ENCODE results near the gene TAX1BP3. TPM values are rescaled to one million over a fixed set of nuclear protein-coding genes. Genes with fewer than 3 reads are reported as not detected.

Gene TAX1BP3
- total RNA-seq, 1 donor from 2014 or later: 81.3 TPM

DNA sequence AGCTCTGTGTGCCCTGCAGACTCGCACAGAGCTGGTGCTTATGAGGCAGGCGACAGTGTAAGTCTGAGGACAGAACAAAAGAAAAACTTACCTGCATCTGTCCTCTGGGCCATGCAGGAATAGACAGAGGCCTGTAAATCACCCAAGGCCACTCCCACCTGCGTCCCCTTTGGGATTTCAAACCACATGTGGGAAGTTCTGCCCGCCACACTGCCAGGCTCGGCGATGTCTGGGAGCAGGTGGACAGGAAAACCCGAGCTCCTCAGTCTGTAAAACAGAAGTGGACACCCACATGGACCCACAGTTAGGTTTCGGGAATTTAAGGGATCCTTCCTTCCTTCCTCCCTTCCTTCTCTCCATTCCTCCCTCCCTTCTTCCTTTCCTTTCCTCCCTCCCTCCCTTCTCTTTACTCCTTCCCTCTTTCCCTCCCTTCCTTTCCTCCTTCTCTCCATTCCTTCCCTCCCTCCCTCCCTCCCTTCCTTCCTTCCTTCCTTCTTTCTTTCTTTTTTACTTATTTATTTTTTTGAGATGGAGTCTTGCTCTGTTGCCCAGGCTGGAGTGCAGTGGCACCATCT is 47.1 kb downstream of the TAX1BP3 start:
- Mint-ChIP-seq H3K27me3 (no peaks in the 10 kb centered on the region), H3K27ac (no peak overlapping the region), H3K4me1 (ENCODE audit: low read depth) (no peaks in the 10 kb centered on the region), H3K4me3 (ENCODE audit: low read depth) (no peak overlapping the region), H3K36me3 (ENCODE audit: insufficient read depth) (peaks cover 45% of the 10 kb centered on the region), H3K9me3 (ENCODE audit: low read depth) (no peaks in the 10 kb centered on the region)
- TF ChIP-seq, protein P1, sequence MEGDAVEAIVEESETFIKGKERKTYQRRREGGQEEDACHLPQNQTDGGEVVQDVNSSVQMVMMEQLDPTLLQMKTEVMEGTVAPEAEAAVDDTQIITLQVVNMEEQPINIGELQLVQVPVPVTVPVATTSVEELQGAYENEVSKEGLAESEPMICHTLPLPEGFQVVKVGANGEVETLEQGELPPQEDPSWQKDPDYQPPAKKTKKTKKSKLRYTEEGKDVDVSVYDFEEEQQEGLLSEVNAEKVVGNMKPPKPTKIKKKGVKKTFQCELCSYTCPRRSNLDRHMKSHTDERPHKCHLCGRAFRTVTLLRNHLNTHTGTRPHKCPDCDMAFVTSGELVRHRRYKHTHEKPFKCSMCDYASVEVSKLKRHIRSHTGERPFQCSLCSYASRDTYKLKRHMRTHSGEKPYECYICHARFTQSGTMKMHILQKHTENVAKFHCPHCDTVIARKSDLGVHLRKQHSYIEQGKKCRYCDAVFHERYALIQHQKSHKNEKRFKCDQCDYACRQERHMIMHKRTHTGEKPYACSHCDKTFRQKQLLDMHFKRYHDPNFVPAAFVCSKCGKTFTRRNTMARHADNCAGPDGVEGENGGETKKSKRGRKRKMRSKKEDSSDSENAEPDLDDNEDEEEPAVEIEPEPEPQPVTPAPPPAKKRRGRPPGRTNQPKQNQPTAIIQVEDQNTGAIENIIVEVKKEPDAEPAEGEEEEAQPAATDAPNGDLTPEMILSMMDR (IDR thresholded peaks at IDR 0.05; ENCODE audit: unreplicated experiment): no peak
- no peak for DNase-seq (ENCODE audit: low spot score, unreplicated experiment)

DNA sequence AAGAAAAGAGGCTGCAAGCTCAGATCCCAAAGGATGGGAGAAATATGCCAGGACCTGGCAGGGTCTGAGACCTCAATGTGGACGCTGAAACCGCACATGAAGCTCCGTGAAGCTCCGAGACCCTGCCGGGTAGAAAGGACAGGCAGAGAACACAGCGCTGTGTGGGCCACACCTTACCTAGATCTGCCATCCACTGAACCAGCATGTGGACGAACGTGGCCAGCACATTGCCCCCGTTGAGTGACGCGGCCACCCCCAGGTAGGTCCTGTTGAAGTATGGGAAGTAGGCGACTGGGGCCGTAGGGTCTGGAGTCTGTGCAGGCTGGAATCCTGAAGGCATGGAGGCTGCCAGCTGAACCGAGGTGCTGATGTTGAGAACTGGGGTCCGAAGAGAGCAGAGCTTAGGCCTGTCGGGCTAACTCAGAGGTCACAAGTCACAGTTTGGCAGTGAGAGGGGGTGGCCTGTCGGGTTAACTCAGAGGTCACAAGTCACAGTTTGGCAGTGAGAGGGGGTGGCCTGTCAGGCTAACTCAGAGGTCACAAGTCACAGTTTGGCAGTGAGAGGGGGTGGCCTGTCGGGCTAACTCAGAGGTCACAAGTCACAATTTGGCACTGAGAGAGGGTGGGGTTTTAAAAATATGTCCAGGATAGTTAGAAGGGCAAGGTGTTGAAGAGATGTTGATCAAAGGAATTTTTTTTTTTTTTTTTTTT is 53.1 kb downstream of the TAX1BP3 start:
- TF ChIP-seq, protein P1 (IDR thresholded peaks at IDR 0.05; ENCODE audit: unreplicated experiment): no peak
- H3K27me3 Mint-ChIP-seq: no peaks in the 10 kb centered on the region
- peaks cover 55% of the 10 kb centered on the region for H3K36me3 Mint-ChIP-seq (ENCODE audit: insufficient read depth)

DNA sequence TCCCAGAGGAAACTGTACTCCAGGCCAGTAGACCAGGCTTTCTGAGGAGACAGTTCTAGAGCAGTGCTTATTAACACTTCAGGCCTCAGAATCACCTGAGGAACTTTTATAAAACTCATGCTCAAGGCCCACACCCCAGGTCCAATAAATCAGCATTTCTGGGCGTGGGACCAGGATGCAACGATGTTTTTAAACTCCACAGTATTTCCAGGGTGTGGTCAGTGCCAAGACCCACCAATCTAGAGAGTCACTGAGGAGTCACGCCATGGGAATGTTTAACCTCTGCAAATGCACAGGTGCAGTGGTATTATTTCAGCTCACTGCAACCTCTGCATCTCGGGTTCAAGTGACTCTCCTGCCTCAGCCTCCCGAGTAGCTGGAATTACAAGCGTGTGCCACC is 55.3 kb downstream of the TAX1BP3 start:
- H3K4me1 Mint-ChIP-seq (ENCODE audit: low read depth): peaks cover 7% of the 10 kb centered on the region
- H3K4me3 Mint-ChIP-seq (ENCODE audit: low read depth): no peak overlapping the region
- peaks cover 53% of the 10 kb centered on the region for H3K36me3 Mint-ChIP-seq (ENCODE audit: insufficient read depth)
- H3K27me3 Mint-ChIP-seq: no peaks in the 10 kb centered on the region
- no peak overlapping the region for H3K27ac Mint-ChIP-seq
- no peak for DNase-seq (ENCODE audit: low spot score, unreplicated experiment)
- TF ChIP-seq, protein P1 (IDR thresholded peaks at IDR 0.05; ENCODE audit: unreplicated experiment): no peak
- H3K9me3 Mint-ChIP-seq (ENCODE audit: low read depth): no peaks in the 10 kb centered on the region

More for the DNA sequence above, 53.1 kb downstream of the TAX1BP3 start:
- Mint-ChIP-seq H3K4me1 (ENCODE audit: low read depth) (peaks cover 7% of the 10 kb centered on the region), H3K27ac (no peak overlapping the region), H3K9me3 (ENCODE audit: low read depth) (no peaks in the 10 kb centered on the region), H3K4me3 (ENCODE audit: low read depth) (no peak overlapping the region)
- no peak for DNase-seq (ENCODE audit: low spot score, unreplicated experiment)

Other genes starting within 250 kb of the TAX1BP3 start
- gene OR1E2, start 234.7 kb downstream of the TAX1BP3 start, total RNA-seq: not detected in 2 replicates
- not detected in 2 replicates for gene SPATA22, start 196.8 kb downstream of the TAX1BP3 start, total RNA-seq
- not detected in 2 replicates for gene ASPA, start 192.6 kb downstream of the TAX1BP3 start, total RNA-seq
- 1.6 and 2.7 TPM in 2 replicates for gene TRPV3, start 110.8 kb downstream of the TAX1BP3 start, total RNA-seq
- 11.9 and 12.5 TPM in 2 replicates for gene TRPV1, start 59.2 kb downstream of the TAX1BP3 start, total RNA-seq
- 19.2 and 22.0 TPM in 2 replicates for gene SHPK, start 32.3 kb downstream of the TAX1BP3 start, total RNA-seq
- 16.4 and 16.5 TPM in 2 replicates for gene CTNS, start 31.8 kb downstream of the TAX1BP3 start, total RNA-seq
- 40.0 and 42.8 TPM in 2 replicates for gene EMC6, start 234 bp upstream of the TAX1BP3 start, total RNA-seq
- 0.89 and 0.95 TPM in 2 replicates for gene P2RX5, start 27.6 kb upstream of the TAX1BP3 start, total RNA-seq
- 8.5 and 8.6 TPM in 2 replicates for gene HASPIN, start 55.3 kb upstream of the TAX1BP3 start, total RNA-seq
- gene ITGAE, start 132.6 kb upstream of the TAX1BP3 start, total RNA-seq: 28.0 and 29.0 TPM in 2 replicates
- 90.4 and 90.9 TPM in 2 replicates for gene NCBP3, start 177.7 kb upstream of the TAX1BP3 start, total RNA-seq
- 3.3 and 3.6 TPM in 2 replicates for gene CAMKK1, start 224.5 kb upstream of the TAX1BP3 start, total RNA-seq
- 0.19 and 0.60 TPM in 2 replicates for gene P2RX1, start 247.9 kb upstream of the TAX1BP3 start, total RNA-seq